ENCODE measurements around the gene EMID1. TPM values are rescaled to one million over a fixed set of nuclear protein-coding genes. Genes with fewer than 3 reads are reported as not detected.

EMID1 gene
- total RNA-seq, 1 donor from 2014 or later: 10.4 TPM

DNA sequence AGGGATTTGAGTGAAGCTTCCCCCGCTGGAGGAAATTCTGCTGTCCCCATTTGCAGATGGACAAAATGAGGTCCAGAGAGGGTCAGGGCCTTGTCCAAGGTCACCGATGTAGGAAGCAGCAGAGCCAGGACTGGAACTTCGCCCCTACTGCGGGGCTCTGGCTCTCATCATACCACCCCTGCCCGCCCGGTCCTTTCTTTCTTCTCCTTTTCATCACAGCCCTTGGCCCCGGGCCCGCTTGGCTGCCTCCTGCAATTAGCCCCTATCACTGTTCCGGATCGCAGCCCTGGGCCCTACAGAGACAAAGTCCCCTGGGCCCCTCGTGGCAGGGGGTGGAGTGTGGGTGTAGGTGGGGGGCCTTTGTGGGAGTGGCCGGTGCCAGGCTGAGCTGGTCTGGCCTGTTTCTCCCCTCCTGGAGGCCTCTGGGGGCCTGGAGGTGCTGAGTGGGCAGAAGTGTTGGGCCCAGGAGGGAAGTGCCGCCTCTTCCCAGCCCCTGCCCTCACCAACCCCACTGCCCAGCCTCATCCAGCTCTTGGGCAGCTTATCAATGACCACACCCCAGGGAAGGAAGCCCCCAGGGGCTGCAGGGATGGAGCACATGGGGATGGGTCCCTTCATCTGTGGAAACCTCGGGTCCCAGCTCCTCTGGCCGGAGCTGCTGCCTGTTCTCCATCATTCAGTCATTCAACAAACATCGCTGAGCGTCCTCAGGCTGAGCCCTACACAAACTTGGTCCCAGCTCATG lies 3.4 kb downstream of the EMID1 start:
- H3K27me3 Mint-ChIP-seq (ENCODE audit: low read depth): peaks cover 13% of the 10 kb centered on the region
- no peak overlapping the region for H3K27ac Mint-ChIP-seq (ENCODE audit: unreplicated experiment)
- no peaks in the 10 kb centered on the region for H3K9me3 Mint-ChIP-seq
- no peak for DNase-seq (ENCODE audit: low read depth, low spot score)
- H3K36me3 Mint-ChIP-seq (ENCODE audit: low read depth): no peaks in the 10 kb centered on the region
- TF ChIP-seq, protein P1, sequence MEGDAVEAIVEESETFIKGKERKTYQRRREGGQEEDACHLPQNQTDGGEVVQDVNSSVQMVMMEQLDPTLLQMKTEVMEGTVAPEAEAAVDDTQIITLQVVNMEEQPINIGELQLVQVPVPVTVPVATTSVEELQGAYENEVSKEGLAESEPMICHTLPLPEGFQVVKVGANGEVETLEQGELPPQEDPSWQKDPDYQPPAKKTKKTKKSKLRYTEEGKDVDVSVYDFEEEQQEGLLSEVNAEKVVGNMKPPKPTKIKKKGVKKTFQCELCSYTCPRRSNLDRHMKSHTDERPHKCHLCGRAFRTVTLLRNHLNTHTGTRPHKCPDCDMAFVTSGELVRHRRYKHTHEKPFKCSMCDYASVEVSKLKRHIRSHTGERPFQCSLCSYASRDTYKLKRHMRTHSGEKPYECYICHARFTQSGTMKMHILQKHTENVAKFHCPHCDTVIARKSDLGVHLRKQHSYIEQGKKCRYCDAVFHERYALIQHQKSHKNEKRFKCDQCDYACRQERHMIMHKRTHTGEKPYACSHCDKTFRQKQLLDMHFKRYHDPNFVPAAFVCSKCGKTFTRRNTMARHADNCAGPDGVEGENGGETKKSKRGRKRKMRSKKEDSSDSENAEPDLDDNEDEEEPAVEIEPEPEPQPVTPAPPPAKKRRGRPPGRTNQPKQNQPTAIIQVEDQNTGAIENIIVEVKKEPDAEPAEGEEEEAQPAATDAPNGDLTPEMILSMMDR (conservative IDR thresholded peaks at IDR 0.05): no peak
- no peak overlapping the region for H3K4me3 Mint-ChIP-seq
- H3K4me1 Mint-ChIP-seq: peaks cover 42% of the 10 kb centered on the region

DNA sequence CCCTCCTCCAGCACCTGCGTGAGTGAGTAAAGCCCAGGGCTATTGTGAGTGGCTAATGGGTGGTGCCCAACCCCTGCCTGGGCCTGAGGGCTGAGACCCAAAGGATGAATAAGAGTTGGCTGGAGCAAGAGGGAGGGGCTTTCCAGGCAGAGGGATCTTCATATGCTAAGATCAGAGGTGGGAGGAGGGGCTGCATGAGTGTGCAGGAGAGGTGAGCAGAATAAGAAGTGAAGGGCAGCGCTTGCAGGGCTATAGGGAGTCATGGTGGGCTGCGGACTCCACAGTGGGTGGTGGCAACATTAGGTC lies 3.9 kb downstream of the EMID1 start:
- no peak overlapping the region for H3K27ac Mint-ChIP-seq (ENCODE audit: unreplicated experiment)
- H3K4me3 Mint-ChIP-seq: no peak overlapping the region
- TF ChIP-seq, protein P1 (conservative IDR thresholded peaks at IDR 0.05): no peak
- H3K36me3 Mint-ChIP-seq (ENCODE audit: low read depth): no peaks in the 10 kb centered on the region
- H3K9me3 Mint-ChIP-seq: no peaks in the 10 kb centered on the region
- peaks cover 10% of the 10 kb centered on the region for H3K27me3 Mint-ChIP-seq (ENCODE audit: low read depth)
- H3K4me1 Mint-ChIP-seq: peaks cover 42% of the 10 kb centered on the region
- DNase-seq (ENCODE audit: low read depth, low spot score): no peak

DNA sequence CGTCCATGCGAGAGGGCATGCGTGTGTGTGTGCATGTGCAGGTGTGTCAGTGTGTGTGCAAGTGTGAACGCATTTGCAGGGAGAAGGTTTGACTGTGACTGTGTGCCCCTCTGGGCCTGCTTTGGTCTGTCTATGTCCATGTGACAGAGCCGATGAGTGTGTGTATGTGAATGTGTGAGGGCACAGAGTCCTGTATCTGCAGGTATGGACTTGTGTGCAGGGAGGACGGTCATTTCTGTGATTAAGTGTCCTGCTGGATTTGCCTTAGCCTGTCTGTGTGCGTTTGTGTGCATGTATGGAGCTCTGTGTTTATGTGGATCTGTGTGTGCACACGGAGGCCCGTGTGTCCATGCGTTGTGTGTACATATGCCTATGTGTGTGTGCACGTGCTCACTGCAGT lies 5.4 kb downstream of the EMID1 start:
- Mint-ChIP-seq H3K27ac (ENCODE audit: unreplicated experiment) (no peak overlapping the region), H3K27me3 (ENCODE audit: low read depth) (peaks cover 7% of the 10 kb centered on the region), H3K9me3 (no peaks in the 10 kb centered on the region), H3K36me3 (ENCODE audit: low read depth) (no peaks in the 10 kb centered on the region), H3K4me3 (no peak overlapping the region), H3K4me1 (peaks cover 37% of the 10 kb centered on the region)
- DNase-seq (ENCODE audit: low read depth, low spot score): no peak
- TF ChIP-seq, protein P1 (conservative IDR thresholded peaks at IDR 0.05): no peak

DNA sequence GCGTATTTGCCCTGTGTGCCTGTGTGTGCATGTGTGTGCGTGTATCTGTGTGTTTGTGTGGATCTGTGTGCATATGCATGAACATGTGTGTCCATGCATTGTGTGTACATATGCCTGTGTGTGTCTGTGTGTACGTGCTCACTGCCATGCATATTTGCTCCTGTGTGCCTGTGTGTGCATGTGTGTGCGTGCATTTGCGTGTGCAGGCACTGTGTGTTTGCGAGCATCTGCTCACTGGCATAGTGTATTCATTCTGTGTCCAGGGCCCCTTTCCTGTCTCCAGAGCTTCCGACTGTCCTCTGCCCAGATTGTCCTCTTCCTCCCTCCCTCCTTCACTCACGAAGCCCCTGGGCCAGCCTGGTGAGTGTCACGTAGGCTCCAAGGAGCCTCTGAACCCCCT lies 5.8 kb downstream of the EMID1 start:
- Mint-ChIP-seq H3K36me3 (ENCODE audit: low read depth) (no peaks in the 10 kb centered on the region), H3K4me3 (no peak overlapping the region), H3K27ac (ENCODE audit: unreplicated experiment) (no peak overlapping the region), H3K27me3 (ENCODE audit: low read depth) (peaks cover 4% of the 10 kb centered on the region), H3K4me1 (peaks cover 34% of the 10 kb centered on the region), H3K9me3 (no peaks in the 10 kb centered on the region)
- TF ChIP-seq, protein P1 (conservative IDR thresholded peaks at IDR 0.05): no peak
- DNase-seq (ENCODE audit: low read depth, low spot score): no peak

DNA sequence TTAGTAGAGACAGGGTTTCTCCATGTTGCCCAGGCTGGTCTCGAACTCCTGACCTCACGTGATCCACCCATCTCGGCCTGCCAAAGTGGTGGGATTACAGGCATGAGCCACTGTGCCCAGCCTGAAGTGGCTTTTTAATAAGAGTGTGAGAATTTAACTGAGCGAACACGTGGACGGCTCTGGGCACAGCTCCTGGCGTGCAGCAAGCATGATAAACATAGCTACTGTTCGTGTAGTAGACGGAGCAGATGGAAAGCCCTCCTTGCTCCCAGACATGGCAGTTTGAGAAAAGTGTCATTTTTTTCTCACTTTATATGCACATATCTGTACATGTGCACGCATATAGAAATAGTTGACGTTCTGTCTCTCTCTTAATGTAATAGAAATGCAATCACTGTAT lies 7.0 kb downstream of the EMID1 start:
- Mint-ChIP-seq H3K27me3 (ENCODE audit: low read depth) (no peaks in the 10 kb centered on the region), H3K27ac (ENCODE audit: unreplicated experiment) (no peak overlapping the region), H3K4me1 (peaks cover 21% of the 10 kb centered on the region), H3K9me3 (no peaks in the 10 kb centered on the region), H3K36me3 (ENCODE audit: low read depth) (no peaks in the 10 kb centered on the region), H3K4me3 (no peak overlapping the region)
- DNase-seq (ENCODE audit: low read depth, low spot score): no peak
- TF ChIP-seq, protein P1 (conservative IDR thresholded peaks at IDR 0.05): no peak
